PC-9 (cell line): ENCODE data around the gene MRC2. TPM values are rescaled to one million over a fixed set of nuclear protein-coding genes. Genes with fewer than 3 reads are reported as not detected.
A peak's percentile ranks its signal among the peaks of the same experiment; 100 is the strongest.

Experiments
- BruUV-seq: library from RNA; stranded (reverse); fragments of 400-500 nt; replicated peaks from 2 replicates; lab custom pipeline; 2021; lab: Mats Ljungman, UMichigan
- CTCF ChIA-PET: fragments of 300-600 bp; sonication (Branson Sonifier 250); formaldehyde crosslinking; loops from one replicate; lab custom pipeline; 2022; ENCODE audit warnings: antibody characterized with exemption; lab: Charles Lee
- POLR2A ChIA-PET: fragments of 300-600 bp; sonication (Branson Sonifier 250); formaldehyde crosslinking; loops from one replicate; lab custom pipeline; 2022; ENCODE audit warnings: antibody characterized with exemption; ENCODE audit not compliant: unreplicated experiment; lab: Charles Lee
- DNase-seq, 2 experiments: peaks; one replicate each; pipeline versions ENCODE4 v3.0.0 to v3.0.0-alpha.2; 2015 to 2022; ENCODE audit warnings: mixed read lengths in 1 of 2
- H2AFZ ChIP-seq: fragments of 200-600 bp; sonication (generic); 2 replicates; pipeline ENCODE4 v1.8.1; 2017; ENCODE audit warnings: antibody characterized with exemption
- H3F3A ChIP-seq: fragments of 200-600 bp; sonication (generic); 2 replicates; pipeline ENCODE4 v1.8.1; 2017; ENCODE audit warnings: antibody characterized with exemption, mild to moderate bottlenecking, low read depth; ENCODE audit not compliant: insufficient read depth
- H3K27ac ChIP-seq: fragments of 200-600 bp; sonication (generic); 2 replicates; pipeline ENCODE4 v1.6.1; 2016; ENCODE audit warnings: mixed run types
- H3K27me3 ChIP-seq: fragments of 200-600 bp; sonication (generic); 2 replicates; pipeline ENCODE4 v1.6.1; 2016; ENCODE audit warnings: low read depth, mixed run types; ENCODE audit not compliant: insufficient read depth
- H3K36me3 ChIP-seq: fragments of 200-600 bp; sonication (generic); 2 replicates; pipeline ENCODE4 v1.6.1; 2016; ENCODE audit warnings: low read depth, mixed run types
- H3K4me1 ChIP-seq: fragments of 200-600 bp; sonication (generic); replicated peaks from 2 replicates; pipeline ENCODE4 v1.6.1; 2016; ENCODE audit warnings: mixed run types; ENCODE audit not compliant: insufficient read depth
- H3K4me2 ChIP-seq: fragments of 200-600 bp; sonication (generic); 2 replicates; pipeline ENCODE4 v1.6.1; 2017; ENCODE audit warnings: mixed run types
- H3K4me3 ChIP-seq: fragments of 200-600 bp; sonication (generic); 2 replicates; pipeline ENCODE4 v1.6.1; 2016; ENCODE audit warnings: mixed run types
- H3K79me2 ChIP-seq: fragments of 200-600 bp; sonication (generic); 2 replicates; pipeline ENCODE4 v1.6.1; 2017; ENCODE audit warnings: low read depth, mixed run types
- H3K9me2 ChIP-seq: fragments of 200-600 bp; sonication (generic); 2 replicates; pipeline ENCODE4 v1.8.1; 2017; ENCODE audit warnings: mild to moderate bottlenecking; ENCODE audit not compliant: insufficient read depth
- H3K9me3 ChIP-seq: fragments of 200-600 bp; sonication (generic); 2 replicates; pipeline ENCODE4 v1.8.1; 2016; ENCODE audit warnings: low read depth; ENCODE audit not compliant: insufficient read depth
- H4K20me1 ChIP-seq: fragments of 200-600 bp; sonication (generic); 2 replicates; pipeline ENCODE4 v1.8.1; 2017; ENCODE audit not compliant: insufficient read depth
- CTCF ChIP-seq: fragments of 200-600 bp; sonication (generic); conservative IDR thresholded peaks from 2 replicates; pipeline ENCODE4 v1.6.1; 2017; ENCODE audit warnings: mixed run types, antibody characterized with exemption, mild to moderate bottlenecking, moderate library complexity
- EZH2 ChIP-seq: fragments of 200-600 bp; sonication (generic); IDR thresholded peaks from 2 replicates; pipeline ENCODE4 v1.8.0; 2017; ENCODE audit warnings: antibody characterized with exemption, low read depth
- intact Hi-C: fragments of 100-400 bp; cut with micrococcal nuclease; formaldehyde crosslinking; loops from one replicate; pipeline ENCODE4 v1.10.0; 2022; ENCODE audit not compliant: unreplicated experiment
- total RNA-seq: library from RNA; stranded (reverse); gene quantifications from 2 replicates; pipeline ENCODE4 v1.2.3, GENCODE V29; 2021

Gene MRC2
- total RNA-seq, 1 experiment from 2014 or later = 1.0 TPM

GRCh38 chr17:62625184-62625869 is 2.1 kb upstream of the MRC2 start:
- peaks cover 22% of the 10 kb centered on the region for H3K27me3 ChIP-seq
- H2AFZ ChIP-seq = no peak overlapping the region
- intact Hi-C loops = no loop called here
- no peaks in the 10 kb centered on the region for H3K9me3 ChIP-seq
- POLR2A ChIA-PET = no interaction called here
- BruUV-seq = no TSS peak
- no peak overlapping the region for H3K4me2 ChIP-seq
- no peak overlapping the region for H3K27ac ChIP-seq
- H3F3A ChIP-seq = no peaks in the 10 kb centered on the region
- DNase-seq = no peak
- no peaks in the 10 kb centered on the region for H4K20me1 ChIP-seq
- TF ChIP-seq CTCF (no peak), EZH2 (no peak)
- no peak overlapping the region for H3K4me3 ChIP-seq
- no peaks in the 10 kb centered on the region for H3K79me2 ChIP-seq
- CTCF ChIA-PET = no interaction called here
- 0 out of 2 replicates have a peak, but pooled peaks cover 4% of the 10 kb centered on the region for H3K4me1 ChIP-seq
- no peaks in the 10 kb centered on the region for H3K36me3 ChIP-seq
- no peaks in the 10 kb centered on the region for H3K9me2 ChIP-seq

- no peaks in the 10 kb centered on the region for H3K9me2 ChIP-seq
- BruUV-seq = no TSS peak
- no peak overlapping the region for H3K27ac ChIP-seq
- no peak overlapping the region for H3K4me3 ChIP-seq
- H2AFZ ChIP-seq = no peak overlapping the region
- H3K27me3 ChIP-seq = peaks cover 23% of the 10 kb centered on the region
- no peaks in the 10 kb centered on the region for H3K79me2 ChIP-seq
- DNase-seq = no peak
- H4K20me1 ChIP-seq = no peaks in the 10 kb centered on the region
- intact Hi-C loops = no loop called here
- H3K4me2 ChIP-seq = no peak overlapping the region
- CTCF ChIA-PET = interaction anchor here (0.6 kb wide), 1 partner anchor 651 kb away, joined by 4 read pairs; no protein-coding TSS in a partner anchor
- H3K4me1 ChIP-seq = 0 out of 2 replicates have a peak, but pooled peaks cover 4% of the 10 kb centered on the region
- no peaks in the 10 kb centered on the region for H3K36me3 ChIP-seq
- H3F3A ChIP-seq = no peaks in the 10 kb centered on the region
- no peaks in the 10 kb centered on the region for H3K9me3 ChIP-seq
- POLR2A ChIA-PET = no interaction called here
- TF ChIP-seq CTCF (no peak), EZH2 (no peak)
Measured at GRCh38 chr17:62625870-62626200, 1.6 kb upstream of the MRC2 start.

GRCh38 chr17:62626719-62627218 is 701 bp upstream of the MRC2 start:
- intact Hi-C loops = no loop called here
- Histone ChIP-seq H3K9me2 (no peaks in the 10 kb centered on the region), H3K27ac (no peak overlapping the region), H3K36me3 (no peaks in the 10 kb centered on the region), H3K27me3 (peaks cover 27% of the 10 kb centered on the region), H3F3A (no peaks in the 10 kb centered on the region), H3K79me2 (no peaks in the 10 kb centered on the region), H3K4me3 (peak overlapping the region; percentile 62; the same call in 1 of the 2 replicates), H3K4me2 (peak overlapping the region; percentile 95), H2AFZ (peak overlapping the region; percentile 66), H4K20me1 (no peaks in the 10 kb centered on the region), H3K4me1 (0 out of 2 replicates have a peak, but pooled peaks cover 4% of the 10 kb centered on the region), H3K9me3 (no peaks in the 10 kb centered on the region)
- DNase-seq = no peak
- ChIA-PET CTCF (no interaction called here), POLR2A (no interaction called here)
- TF ChIP-seq EZH2 = no peak
- TF ChIP-seq CTCF = no peak
- no TSS peak for BruUV-seq
